Hindlimb muscle (tissue), 1 donor: ENCODE results near the gene GLTP. TPM values are rescaled to one million over a fixed set of nuclear protein-coding genes. Genes with fewer than 3 reads are reported as not detected.
"Not testable (repeated sequence)": the region's sequence is repeated elsewhere in the genome, so short reads cannot be mapped to it uniquely, and the experiment has no call there.

Source experiments
- DNase-seq: peaks from one replicate; pipeline ENCODE4 v3.0.0-alpha.2; 2013
- polyA plus RNA-seq: library from polyadenylated mRNA; unstranded; fragments of 120-200 nt; gene quantifications from one replicate; pipeline ENCODE4 v1.2.1, GENCODE V29; 2013; ENCODE audit not compliant: insufficient read length

Gene GLTP
- polyA plus RNA-seq, 1 donor: 20.5 TPM

GRCh38 chr12:109902891-109903418 is 22.6 kb upstream of the GLTP start:
- DNase-seq: no peak

GRCh38 chr12:109900752-109901580 is 20.6 kb upstream of the GLTP start:
- no peak for DNase-seq

- DNase-seq: peak; percentile 92
Observed at GRCh38 chr12:109899783-109900751, 19.7 kb upstream of the GLTP start, which contains the start of gene TCHP. Gene TCHP, plus strand, starts transcription at chr12:109900274. Its CDS starts 2,753 bp downstream, at chr12:109903027.

GRCh38 chr12:109899345-109899744 is 19.0 kb upstream of the GLTP start:
- not testable (repeated sequence) for DNase-seq

GRCh38 chr12:109897029-109897428 is 16.7 kb upstream of the GLTP start:
- DNase-seq: no peak

- DNase-seq: no peak
Observed at GRCh38 chr12:109896188-109896587, 15.8 kb upstream of the GLTP start.

- no peak for DNase-seq
Observed at GRCh38 chr12:109894939-109895338, 14.6 kb upstream of the GLTP start.

GRCh38 chr12:109893261-109893995 is 13.1 kb upstream of the GLTP start:
- DNase-seq: no peak

- DNase-seq: no peak
Observed at GRCh38 chr12:109892748-109893147, 12.4 kb upstream of the GLTP start.

- DNase-seq: no peak
Observed at GRCh38 chr12:109892165-109892715, 11.9 kb upstream of the GLTP start.

- not testable (repeated sequence) for DNase-seq
Observed at GRCh38 chr12:109891731-109892130, 11.4 kb upstream of the GLTP start.

GRCh38 chr12:109890620-109891170 is 10.4 kb upstream of the GLTP start:
- DNase-seq: no peak

GRCh38 chr12:109888179-109889020 is 8.1 kb upstream of the GLTP start:
- no peak for DNase-seq

GRCh38 chr12:109885616-109886015 is 5.3 kb upstream of the GLTP start:
- no peak for DNase-seq

GRCh38 chr12:109883461-109883860 is 3.1 kb upstream of the GLTP start:
- DNase-seq: no peak

- DNase-seq: no peak
Observed at GRCh38 chr12:109881752-109882151, 1.4 kb upstream of the GLTP start.

- no peak for DNase-seq
Observed at GRCh38 chr12:109880938-109881337, 597 bp upstream of the GLTP start.

GRCh38 chr12:109879351-109880042 is 844 bp downstream of the GLTP start:
- DNase-seq: no peak

GRCh38 chr12:109878749-109879148 is 1.6 kb downstream of the GLTP start:
- DNase-seq: no peak

- DNase-seq: no peak
Observed at GRCh38 chr12:109878247-109878625, 2.1 kb downstream of the GLTP start.
